GM18520 (cell line): ENCODE data around the gene NFAT5.
"Not testable (repeated sequence)": the region's sequence is repeated elsewhere in the genome, so short reads cannot be mapped to it uniquely, and the experiment has no call there.

Experiments
- ATAC-seq: cut with Tn5 transposase; IDR thresholded peaks from one replicate; pipeline ENCODE4 v1.9.1; 2021; ENCODE audit not compliant: unreplicated experiment

NFAT5 gene

DNA sequence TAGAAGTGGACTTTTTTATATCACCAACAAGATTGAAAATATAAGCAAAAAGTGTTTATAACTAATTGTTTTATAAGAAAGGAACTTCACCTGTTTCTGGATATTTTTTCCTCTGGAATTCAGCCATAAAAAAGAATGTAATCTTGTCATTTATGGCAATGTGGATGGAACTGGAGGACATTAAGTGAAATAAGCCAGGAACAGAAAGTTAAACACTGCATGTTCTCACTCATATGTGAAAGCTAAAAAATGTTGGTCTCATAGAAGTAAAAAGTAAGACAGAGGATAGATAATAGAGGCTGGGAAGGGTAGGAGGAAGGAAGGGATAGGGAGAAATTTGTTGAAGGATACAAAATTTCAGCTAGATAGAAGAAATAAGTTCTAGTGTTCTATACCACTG lies 67.6 kb downstream of the NFAT5 start:
- ATAC-seq: no peak

DNA sequence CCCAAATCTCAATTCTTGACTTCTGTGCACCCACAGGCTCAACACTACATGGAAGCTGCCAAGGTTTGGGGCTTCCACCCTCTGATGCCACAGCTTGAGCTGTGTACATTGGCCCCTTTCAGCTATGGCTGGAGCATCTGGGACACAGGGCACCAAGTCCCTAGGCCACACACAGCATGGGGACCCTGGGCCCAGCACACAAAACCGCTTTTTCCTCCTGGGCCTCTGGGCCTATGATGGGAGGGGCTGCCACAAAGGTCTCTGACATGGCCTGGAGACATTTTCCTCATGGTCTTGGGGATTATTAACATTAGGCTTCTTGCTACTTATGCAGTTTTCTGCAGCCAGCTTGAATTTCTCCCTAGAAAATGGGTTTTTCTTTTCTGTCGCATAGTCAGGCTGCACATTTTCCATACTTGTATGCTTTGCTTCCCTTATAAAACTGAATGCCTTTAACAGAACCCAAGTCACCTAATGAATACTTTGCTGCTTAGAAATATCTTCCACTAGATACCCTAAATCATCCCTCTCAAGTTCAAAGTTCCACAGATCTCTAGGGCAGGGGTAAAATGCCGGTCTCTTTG lies 70.9 kb downstream of the NFAT5 start:
- ATAC-seq: not testable (repeated sequence)

DNA sequence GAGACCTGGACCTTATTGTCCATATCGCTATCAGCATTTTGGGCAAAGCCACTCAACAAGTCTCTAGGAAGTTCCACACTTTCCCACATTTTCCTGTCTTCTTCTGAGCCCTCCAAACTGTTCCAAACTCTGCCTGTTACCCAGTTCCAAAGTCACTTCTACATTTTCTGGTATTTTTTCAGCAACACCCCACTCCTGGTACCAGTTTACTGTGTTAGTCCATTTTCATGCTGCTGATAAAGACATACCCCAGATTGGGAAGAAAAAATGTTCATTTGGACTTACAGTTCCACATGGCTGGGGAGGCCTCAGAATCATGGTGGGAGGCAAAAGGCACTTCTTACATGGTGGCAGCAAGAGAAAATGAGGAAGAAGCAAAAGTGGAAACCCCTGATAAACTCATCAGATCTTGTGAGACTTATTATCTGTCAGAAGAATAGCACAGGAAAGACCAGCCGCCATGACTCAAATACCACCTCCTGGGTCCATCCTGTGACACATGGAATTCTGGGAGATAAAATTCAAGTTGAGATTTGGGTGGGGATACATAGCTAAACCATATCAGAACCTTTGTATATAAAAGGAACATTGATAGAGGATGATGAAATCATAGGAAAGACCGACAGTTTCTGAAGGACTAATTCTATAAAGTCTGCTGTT lies 71.6 kb downstream of the NFAT5 start:
- not testable (repeated sequence) for ATAC-seq

DNA sequence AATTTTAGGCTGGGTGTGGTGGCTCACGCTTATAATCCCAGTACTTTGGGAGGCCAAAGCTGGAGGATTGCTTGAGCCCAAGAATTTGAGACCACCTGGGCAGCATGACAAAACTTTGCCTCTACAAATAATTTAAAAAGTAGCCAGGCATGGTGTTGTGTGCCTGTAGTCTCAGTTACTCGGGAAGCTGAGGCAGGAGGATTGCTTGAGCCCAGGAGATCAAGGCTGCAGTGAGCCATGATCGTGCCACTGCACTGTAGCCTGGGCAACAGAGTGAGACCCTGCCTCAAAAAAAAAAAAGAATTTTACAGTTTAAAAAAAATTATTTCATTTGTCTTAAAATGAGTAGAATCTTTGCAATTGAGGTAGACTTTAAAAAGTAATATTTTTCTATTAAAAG lies 78.2 kb downstream of the NFAT5 start:
- not testable (repeated sequence) for ATAC-seq

DNA sequence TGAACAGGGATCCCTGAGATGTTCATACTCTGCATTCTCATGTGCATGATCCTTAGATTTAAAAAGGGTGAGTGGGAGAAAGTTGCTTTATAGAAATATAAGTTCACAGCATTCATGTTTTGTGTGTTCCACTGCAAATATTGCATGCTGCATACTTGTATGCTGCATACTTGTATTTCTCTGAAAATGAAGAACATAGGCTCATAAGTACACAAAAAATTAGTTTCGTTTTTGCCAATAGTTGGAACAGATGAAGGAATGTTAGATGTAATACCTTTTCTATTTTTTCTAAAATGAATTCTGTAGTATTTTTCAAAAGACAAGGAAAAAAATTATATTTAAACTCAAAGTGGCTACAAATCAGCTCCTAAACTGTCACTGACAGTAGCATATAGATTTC lies 79.0 kb downstream of the NFAT5 start:
- no peak for ATAC-seq

DNA sequence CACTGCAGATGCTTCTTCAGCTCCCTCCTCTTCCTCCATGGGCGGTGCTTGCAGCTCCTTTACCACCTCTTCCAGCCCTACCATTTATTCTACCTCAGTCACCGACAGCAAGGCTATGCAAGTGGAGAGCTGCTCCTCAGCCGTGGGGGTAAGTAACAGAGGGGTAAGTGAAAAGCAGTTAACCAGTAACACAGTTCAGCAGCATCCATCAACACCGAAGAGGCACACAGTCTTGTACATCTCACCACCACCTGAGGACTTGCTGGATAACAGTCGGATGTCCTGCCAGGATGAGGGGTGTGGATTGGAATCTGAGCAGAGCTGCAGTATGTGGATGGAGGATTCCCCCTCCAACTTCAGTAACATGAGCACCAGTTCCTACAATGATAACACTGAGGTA lies 81.3 kb downstream of the NFAT5 start:
- ATAC-seq: no peak

DNA sequence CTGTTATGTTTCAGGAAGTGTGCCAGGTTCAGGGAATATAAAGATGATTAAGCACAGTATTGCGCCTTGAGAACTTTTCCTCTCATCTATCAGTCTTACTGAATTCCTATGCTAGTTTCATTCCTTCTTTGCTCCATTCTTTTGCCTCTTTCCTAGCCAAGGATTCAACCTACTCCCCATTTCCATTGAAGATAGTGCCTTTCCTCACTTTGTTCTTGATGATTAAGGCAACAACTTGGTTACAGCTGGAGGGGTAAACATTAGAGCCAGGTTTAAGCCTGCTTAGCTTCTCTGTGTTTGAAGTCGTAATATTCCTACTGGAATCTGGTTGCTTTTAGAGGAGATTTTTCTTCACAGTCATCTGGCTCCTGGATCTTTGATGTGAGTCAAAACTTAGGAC lies 85.5 kb downstream of the NFAT5 start:
- no peak for ATAC-seq

DNA sequence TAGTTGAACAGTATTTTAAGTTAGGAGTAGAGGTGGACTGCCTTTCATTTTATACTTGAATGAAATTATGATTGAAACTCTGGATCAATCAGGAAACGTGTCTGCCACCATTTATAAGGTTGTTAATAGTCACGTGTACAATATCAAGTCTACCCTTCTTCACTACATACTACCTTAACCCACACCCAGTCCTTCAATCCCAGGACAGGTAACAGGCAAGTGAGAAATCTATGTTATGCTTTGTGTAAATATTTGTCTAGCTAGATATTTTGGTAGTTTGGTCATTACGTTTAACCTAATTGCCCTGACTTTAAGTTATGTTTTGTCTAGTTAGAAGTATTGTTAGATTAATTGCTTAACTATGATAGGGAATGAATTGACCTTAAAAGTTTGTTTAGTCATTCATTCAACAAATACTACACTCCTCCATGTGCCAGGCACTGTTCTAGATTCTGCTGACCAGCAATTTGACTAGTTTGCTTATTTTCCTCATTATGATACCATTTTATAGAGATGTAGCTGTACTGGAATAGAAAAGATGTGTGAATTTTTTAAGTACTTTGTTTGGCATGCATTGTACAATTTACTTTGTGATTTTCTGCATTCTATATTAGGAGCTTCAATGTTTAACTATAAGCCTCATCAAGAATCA lies 88.6 kb downstream of the NFAT5 start:
- ATAC-seq: no peak

DNA sequence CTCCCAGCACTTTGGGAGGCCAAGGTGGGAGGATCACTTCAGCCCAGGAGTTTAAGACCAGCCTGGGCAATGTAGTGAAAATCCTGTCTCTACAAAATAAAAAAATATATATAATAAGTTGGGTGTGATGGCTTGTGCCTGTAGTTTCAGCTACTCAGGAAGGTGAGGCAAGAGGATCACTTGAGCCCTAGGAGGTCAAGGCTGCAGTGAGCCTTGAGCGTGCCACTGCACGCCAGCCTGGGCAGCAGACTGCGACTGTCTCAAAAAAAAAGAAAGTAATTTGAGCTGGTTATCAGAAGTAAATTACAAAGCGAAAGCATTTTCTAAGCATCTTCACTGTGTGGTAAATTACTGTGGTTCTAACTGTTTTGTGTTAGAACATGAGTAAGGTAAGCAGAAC lies 94.4 kb downstream of the NFAT5 start:
- no peak for ATAC-seq

DNA sequence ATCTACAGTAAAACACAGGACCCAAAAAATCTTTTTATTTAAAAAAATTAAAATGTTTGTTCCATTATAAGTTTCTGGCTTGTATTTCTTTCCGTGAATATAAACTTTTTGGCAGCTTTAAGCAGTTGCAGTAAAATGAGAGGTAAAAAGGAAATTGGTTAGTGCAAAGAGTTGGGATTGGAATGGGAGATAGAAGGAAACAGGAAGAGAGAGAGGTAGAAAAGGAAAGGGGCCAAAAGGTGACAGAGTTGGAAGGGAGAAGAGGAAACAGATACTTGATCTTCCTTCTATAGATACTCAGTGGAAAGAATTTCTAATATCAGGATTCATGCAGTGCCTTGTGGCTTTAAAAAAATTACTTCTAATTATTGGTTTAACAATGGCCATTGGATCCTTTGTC lies 97.1 kb downstream of the NFAT5 start:
- ATAC-seq: no peak

DNA sequence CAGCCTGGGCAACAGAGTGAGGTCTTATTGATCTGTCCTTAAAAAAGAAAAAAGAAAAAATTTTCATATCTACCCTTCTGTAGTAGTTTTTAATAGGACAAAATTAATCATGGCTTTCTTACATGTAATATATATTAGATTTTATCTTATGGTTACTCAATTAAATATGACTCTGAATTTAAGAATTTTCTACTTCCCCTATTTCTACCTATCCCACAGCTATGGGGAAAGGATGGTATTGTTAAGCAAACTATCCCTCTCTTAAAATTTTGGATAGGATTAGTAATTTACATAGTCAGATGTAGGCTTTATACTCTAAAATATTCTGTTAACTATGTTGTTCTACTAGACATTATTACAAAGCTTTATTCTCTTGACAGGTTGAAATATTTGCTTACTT lies 98.1 kb downstream of the NFAT5 start:
- no peak for ATAC-seq

DNA sequence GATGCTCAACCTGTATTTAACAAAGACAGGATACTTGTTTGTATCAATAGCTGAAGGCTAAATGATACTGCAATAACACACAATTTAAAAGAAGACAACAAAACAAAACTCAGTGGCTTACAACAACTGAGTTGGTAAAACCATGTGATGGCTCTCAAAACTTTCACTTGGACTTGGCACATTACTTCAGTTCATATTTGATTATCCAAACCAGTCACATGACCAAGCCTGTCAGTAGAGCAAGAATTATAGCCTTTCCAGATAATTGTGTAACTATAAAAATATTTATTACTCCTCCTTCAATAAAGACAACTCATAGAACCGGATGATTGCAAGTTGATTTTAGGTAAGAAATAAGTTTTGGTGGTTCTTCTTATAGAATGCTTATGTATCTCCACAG lies 103.8 kb downstream of the NFAT5 start:
- no peak for ATAC-seq

DNA sequence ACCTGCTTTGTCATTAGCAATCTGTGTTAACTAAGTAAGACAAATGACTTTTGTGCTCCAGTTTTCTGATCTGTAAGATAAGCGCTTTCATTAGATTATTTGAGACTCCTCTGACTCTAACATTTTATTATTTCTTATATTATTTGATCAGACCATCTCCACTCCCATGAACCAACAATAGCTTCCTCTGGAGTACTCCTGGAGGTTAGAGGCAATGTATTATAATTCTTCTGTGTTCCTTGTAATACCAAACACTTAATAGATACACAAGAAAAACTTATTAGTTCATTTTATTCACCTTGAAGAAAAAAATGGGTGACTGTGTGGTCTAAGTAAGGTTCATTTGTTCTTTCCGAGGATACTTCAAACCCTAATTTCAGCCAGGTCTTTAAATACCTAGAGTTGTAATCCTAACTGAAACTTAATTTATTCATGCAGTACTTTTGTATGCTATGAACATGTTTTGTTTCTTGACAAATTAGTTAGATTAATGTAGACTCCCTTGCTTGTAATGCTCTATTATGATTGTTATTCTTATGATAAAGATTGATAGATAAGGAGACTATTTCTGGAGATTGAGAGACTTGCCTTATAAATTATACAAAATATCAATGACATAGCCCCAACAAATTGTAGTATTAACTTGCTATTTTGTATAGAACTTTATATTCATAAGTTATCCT lies 106.7 kb downstream of the NFAT5 start:
- no peak for ATAC-seq

DNA sequence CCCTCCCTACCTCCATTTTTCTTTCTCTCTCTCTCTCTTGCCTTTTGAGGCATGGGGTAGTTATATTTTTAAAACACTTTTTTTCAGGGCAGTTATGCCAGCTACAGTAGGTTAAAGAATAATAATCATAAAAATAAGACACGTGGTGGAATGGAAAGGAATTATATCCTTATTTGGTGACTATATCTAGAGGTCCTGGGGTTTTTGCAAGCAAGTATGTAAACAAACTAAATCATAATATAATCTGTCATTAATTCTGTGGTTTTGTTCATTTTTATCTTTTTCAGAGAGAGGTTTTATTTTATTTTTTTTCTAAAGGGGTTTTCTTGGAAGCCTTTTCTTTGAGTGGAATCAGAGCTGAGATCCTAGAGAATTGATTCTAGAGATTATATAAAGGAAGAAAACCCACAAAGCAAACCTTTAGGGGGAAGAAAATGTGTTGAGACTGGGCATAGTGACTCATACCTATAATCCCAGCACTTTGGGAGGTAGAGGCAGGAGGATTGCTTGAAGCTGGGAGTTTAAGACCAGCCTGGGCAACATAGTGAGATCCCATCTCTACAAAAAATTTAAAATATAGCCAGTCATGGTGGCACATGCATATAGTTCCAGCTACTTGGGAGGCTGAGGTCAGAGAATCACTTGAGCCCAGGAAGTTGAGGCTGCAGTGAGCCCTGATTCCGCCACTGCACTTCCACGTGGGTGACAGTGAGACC lies 107.4 kb downstream of the NFAT5 start:
- ATAC-seq: no peak

DNA sequence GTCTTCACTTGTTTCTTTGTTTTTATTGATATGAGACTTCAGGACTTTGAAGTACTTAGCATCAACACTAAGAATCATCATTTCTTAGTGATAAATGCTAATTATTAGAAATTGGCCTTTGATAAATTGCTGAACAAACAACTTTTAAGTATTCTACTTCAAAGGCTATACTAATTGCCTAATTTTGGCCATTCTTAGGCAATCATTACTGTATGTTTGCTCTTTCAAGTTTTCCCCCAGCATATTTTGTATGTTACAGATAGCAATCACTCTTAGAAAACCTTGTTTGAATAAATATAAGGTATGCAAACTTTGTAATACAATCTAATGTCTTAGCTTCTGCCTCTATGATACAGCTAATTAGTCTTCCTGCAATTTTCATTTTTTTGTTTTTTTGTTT lies 114.6 kb downstream of the NFAT5 start:
- ATAC-seq: no peak

DNA sequence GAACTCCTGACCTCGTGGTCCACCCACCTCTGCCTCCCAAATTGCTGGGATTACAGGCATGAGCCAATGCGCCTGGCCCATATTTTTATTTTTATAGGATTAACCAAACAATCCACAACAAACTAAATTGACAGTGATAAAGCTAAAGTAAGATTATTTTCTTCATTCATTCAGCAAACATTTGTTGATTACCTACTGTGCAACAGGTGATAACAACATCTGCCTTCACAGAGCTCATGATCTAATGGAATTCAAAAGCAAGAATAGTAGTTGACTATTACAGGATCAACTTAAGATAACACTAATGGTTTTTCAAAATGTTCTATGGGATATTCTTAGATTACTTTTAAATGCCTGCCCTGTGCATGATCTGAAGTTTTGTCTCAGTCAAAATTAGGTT lies 122.8 kb downstream of the NFAT5 start:
- no peak for ATAC-seq

DNA sequence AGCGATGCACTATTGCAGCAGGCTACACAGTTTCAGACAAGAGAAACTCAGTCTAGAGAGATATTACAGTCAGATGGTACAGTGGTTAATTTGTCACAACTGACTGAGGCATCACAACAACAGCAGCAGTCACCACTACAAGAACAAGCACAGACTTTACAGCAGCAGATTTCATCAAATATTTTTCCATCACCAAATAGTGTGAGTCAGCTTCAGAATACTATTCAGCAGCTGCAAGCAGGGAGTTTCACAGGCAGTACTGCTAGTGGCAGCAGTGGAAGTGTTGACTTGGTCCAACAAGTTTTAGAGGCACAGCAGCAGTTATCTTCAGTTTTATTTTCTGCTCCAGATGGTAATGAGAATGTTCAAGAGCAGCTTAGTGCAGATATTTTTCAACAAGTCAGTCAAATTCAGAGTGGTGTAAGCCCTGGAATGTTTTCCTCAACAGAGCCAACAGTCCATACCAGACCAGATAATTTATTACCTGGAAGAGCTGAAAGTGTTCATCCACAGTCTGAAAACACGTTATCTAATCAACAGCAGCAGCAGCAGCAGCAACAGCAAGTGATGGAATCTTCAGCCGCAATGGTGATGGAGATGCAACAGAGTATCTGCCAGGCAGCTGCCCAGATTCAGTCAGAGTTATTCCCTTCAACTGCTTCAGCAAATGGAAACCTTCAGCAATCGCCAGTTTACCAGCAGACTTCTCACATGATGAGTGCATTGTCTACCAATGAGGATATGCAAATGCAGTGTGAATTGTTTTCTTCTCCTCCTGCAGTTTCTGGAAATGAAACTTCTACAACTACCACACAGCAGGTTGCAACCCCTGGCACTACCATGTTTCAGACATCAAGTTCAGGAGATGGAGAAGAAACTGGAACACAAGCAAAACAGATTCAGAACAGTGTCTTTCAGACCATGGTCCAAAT lies 126.5 kb downstream of the NFAT5 start:
- no peak for ATAC-seq

DNA sequence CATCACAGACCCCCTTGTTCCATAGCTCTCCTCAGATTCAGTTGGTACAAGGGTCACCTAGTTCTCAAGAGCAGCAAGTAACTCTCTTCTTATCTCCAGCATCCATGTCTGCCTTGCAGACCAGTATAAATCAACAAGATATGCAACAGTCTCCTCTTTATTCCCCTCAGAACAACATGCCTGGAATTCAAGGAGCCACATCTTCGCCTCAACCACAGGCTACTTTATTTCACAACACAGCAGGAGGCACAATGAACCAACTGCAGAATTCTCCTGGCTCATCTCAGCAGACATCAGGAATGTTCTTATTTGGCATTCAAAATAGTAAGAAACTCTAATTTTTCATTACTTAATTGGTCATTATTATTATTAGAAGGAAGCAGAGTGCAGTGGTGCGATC lies 128.2 kb downstream of the NFAT5 start:
- no peak for ATAC-seq

DNA sequence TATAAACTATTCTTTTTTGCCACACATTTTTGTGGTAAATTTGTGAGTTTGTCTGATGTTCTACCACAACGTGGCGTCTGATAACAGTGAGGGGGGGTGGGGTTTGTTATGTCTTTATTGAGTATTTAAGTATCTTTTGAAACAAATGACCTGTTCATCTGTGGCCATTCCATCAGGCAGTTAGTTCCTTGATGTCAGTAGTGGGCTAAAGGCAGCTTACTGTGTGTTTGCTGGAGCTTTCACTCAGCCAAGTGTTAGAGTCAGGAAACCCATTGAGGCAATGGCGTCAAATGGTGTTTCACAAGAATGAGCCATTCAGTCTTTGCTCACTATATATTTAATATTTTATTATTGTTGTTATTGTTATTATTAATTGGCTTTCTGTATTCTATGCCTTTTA lies 132.6 kb downstream of the NFAT5 start:
- ATAC-seq: no peak

DNA sequence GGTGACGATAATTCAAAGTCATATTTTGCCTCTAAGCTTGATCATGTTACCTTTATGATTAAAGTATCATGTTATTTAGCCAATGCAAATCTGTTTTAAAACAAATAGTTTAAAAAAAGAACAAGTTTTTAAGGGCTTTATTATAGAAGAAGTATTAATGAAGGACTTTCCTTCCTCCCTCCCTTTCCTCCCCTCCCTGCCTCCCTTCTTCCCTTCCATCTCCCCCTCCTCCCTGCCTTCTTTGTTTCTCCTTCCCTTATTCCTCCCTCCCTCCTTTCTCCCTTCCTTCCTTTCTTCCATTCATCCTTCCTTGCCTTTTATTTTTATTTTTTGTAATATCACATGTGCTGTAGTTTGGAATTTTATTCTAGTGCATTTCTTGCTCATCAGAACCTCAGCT lies 134.1 kb downstream of the NFAT5 start:
- no peak for ATAC-seq
